Activated CD4-positive, CD25-positive, alpha-beta regulatory T cell treated with anti-CD3 and anti-CD28 coated beads, Interleukin-2, amount 50 U/mL, for 72 hours (primary cell): ENCODE measurements around the gene DNAJA3.
A peak's percentile ranks its signal among the peaks of the same experiment; 100 is the strongest.
"Not testable (repeated sequence)": the region's sequence is repeated elsewhere in the genome, so short reads cannot be mapped to it uniquely, and the experiment has no call there.

Experiments
- DNase-seq: peaks from one replicate; pipeline ENCODE4 v3.0.0; 2021

Gene DNAJA3

GRCh38 chr16:4387781-4388180, 37.9 kb upstream of the DNAJA3 start:
- DNase-seq = no peak

DNA sequence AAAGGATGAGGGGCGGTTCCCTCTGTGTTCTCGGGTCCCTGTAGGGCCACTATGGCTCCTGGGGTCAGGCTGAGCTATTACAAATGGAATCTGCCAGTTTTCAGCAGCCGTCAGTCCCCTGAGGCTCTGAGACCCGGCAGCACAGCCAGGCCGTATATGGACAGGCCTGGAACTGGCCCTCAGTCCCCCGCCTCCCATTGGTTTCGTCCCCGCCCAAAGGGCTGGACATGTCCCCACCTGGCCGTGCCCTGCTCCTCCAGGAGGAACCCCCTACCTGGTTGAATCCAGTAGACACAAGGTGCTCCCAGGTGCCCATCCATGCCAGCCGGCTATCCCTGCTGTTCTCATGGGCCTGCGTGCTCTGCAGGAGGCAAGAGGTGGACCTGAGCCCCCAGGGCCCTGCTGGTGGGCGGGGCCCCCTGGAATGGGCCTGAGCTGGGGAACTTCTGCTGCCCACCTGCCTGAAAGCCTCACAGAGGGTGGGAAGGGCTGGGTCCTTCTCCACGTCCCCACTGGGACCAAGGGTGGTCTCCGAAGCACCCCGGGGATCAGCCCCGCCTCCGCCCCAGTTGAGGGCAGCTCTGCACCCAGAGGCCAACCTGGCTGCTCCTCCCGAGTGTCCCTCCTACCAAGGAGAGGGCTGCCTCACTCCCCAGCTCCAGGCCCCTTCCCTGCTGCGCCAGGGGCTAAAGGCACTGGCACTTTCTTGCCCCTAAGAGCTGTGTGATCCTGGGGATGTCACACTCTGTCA, 37.2 kb upstream of the DNAJA3 start:
- no peak for DNase-seq

DNA sequence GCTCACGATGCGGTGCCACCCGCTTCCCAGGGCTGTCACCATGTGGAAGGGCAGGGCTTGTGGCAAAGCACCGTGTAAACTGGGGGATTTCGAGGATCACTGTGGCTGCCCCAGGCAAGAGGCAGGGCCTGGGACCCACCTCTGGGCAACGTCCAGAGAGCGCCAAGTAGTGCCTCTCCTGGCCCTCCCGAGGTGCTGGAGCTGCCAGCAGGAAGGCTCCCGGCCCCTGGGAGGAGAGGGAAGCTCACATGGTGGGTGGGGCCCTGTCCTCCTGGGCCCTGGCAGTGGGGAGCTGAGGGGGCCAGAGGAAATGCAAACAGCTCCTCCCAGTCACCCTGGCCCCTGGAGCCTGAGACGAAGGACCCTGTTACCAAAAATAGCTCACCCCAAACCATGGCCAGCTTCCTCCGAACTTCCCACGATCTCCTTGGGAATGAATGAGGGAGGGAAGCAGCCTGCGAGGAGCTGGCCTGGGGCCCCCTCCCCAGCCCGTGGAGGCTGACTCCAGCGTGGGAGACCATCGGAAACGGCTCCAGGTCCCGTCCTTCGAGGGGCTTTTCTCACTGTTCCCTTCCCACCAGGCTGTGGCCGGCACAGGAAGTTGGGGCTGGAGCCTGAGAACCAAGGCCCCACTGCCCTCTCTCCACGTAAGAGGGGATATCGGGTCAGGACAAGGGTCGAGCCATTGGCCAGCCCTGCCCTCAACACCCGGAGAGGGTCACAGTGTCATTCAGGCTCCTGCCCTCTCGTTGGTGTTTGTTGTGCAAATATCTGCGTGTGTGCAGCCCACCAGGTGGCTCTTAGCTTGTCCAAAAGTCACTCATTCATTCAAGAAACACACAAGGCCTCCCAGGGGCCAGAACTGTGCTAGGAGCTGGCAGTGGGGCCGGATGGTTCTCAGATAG, 36.4 kb upstream of the DNAJA3 start:
- no peak for DNase-seq

- DNase-seq = no peak
These were observed 35.1 kb upstream of the DNAJA3 start for GRCh38 chr16:4390266-4391260.

GRCh38 chr16:4391631-4392381, 33.9 kb upstream of the DNAJA3 start:
- DNase-seq = no peak

DNA sequence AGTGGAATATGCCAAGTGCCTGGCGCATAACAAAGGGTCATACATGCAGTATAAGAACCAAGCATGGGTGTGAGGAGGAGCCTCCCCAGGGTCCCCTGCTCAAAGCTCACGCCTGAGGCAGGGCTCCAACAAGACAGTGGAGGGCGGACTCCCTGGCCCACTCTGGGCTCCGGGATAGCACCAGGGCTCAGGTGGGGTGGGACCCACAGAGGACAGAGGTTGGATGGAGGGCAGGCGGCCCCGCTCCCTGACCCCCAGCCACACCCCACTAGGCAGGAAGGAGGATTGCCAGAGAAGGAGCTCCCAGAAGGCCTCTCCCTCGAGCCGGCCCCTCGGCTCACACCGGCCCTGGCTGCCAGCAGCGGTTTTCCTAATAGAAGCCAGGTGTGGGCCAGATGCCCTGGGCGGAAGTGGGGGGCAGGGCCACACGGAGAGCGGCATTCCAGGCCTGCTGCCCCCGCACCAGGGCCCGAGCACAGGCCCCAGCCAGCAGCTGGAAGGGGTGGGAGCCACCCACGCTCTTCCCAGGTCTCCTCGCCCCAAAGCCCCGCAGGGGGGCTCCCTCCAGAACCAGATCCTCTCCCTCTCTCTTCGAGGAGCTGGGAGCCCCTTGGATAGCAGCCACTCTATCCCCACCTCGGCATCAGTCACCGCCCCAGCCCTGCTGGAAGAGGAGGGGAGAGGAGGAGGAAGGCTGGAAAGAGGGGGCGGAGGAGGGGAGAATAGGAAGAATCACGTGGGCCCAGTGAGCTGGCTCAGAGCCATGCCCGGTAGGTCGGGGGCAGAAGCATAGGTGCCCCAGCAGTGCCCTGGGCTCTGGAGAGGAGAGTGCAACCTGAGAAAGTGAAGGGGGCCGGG, 33.1 kb upstream of the DNAJA3 start:
- DNase-seq = no peak

GRCh38 chr16:4393240-4393600, 32.4 kb upstream of the DNAJA3 start:
- DNase-seq = no peak

GRCh38 chr16:4393850-4394249, 31.8 kb upstream of the DNAJA3 start:
- DNase-seq = not testable (repeated sequence)

DNA sequence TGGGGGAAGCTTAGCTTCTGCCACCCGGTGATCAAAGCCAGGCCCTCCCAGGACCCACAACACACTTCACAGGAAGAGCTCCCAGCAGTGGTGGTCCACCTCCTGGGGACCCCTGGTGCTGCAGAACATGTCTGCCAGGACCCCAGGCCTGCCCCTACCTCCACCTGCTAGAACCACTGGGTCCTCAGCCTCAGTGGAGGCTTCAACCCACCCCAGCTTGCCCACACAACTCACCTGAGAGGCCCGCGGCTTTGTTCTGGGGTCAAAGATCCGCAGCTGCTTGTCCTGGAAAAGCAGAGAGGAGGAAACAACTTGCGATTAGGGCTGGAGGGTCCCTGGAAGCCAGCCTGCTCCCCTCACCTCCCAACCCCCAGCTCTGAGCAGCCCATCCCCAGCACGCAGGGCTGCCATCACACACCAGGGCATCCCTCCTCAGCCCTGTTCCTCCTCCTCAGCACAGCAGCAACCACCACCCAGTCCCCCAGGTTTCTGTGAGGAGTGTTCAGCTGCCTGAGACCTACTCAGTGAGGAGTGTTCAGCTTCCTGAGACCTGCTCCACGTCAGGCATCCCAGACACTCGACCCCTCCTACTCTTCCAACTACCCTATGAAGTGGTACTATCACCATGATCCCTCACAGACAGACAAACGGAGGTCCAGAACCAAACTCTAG, 30.5 kb upstream of the DNAJA3 start:
- DNase-seq = no peak

DNA sequence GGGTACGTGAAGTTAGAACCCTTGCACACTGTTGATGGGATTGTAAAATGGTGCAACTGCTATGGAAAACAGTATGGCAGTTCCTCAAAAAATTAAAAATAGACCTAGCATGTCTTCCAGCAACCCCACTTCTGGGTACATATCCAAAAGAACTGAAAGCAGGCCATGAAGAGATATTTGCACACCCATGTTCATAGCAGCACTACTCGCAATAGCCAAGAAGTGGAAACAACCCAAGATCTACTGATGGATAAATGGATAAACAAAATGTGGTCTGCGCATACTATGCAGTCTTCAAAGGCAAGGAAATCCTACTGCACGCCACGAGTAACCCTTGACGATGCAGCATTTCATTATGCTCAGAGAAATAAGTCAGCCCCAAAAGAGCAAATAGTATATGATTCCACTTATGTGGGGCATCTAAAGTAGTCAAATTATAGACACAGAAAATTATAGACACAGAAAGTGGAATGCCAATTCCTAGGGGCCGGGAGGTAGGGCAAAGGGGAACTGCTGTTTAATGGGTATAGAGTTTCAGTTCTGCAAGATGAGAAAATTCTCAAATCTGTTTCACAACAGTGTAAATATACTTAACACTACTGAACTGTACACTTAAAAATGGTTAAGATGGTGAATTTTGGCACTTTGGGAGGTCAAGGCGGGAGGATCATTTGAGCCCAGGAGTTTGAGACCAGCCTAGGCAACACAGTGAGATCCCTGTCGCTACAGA, 26.5 kb upstream of the DNAJA3 start:
- no peak for DNase-seq

DNA sequence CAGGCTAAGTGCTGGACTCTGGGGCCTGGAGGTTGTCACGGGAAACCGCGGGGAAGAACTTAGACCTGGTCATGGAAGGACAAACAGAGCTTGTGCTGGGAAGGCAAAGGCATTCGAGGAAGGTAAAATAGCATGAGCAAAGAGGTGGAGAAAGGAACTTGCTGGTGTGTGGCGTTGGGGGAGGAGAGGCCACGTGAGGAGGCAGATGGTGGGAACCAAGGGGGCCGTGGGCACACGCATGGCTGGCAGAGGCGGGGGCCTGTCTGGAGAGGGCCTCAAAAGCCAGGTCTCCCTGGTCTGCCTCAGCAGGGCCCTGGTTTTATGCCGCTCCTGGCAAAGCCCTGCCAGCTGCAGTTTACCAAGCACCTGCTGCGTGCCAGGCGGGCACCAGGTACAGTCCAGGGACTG, 24.6 kb upstream of the DNAJA3 start:
- DNase-seq = no peak

GRCh38 chr16:4401510-4401909, 24.2 kb upstream of the DNAJA3 start:
- no peak for DNase-seq

DNA sequence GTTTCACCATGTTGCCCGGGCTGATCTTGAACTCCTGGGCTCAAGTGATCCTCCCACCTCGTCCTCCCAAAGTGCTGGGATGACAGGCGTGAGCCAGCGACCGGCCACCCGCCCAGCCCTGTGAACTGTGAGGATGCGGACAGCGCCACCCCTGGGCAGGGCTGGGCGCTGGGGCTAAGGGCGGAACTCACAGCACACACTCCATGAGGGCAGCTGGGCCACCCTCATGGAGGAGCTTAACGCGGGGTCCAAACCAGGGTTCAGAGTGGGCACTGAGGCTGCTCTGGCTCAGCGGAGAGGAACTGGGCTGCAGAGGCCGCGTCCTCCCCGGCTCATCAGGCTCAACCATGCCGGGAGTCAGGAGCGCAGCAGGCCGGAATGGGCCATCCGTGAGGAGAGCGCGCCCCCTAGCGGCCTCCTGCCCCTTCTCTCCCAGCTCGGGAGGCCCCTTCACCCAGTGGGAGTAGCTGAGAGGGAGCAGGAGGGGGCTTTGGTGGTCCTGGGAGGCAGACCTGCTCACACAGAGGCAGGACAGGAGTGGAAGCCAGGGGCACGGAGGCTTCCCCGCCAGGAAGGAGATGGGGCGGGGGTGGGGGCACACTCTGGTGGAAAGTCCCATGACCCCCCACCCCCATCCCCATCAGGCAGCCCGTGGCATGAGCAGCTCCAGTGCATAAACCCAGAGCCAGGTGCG, 23.1 kb upstream of the DNAJA3 start:
- DNase-seq = peak; percentile 79

- no peak for DNase-seq
These were observed 22.3 kb upstream of the DNAJA3 start for GRCh38 chr16:4403133-4403949.

DNA sequence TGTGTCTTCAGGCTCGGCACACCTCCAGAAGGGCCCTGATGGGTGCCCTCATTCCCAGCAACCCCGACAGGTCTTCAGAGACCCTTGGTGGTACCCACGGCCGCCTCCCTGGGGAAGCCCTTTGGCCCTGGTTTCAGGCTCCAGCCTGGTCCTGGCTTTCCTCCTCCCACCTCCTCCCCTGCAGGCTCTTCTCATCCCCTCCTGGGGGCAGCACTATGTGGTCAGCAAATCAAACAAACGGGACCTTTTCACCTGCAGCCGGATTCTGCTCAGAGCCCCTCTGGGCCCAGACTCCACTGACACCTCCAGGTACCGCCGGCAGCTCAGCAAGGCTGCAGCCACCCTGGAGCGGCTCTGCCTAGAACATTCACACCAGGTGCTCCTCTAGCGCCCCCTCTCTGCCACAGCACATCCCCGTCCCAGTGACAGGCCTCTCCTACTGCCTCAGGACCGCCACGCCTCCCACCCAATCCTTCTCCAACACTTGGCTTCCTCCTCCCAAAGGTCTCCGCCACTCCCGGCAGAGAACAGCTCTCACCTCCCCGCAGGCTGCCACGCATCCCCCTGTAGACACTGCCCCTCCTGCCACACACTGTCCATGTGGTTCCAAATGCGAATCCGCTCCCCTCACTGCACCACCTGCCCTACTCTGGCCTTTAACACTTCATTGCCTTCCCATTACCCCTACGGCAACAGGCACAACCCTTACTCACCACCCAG, 21.3 kb upstream of the DNAJA3 start:
- DNase-seq = no peak

- no peak for DNase-seq
These were observed 20.5 kb upstream of the DNAJA3 start for GRCh38 chr16:4404967-4405696.
